ENCODE data around the gene ANO8.

Gene ANO8

DNA sequence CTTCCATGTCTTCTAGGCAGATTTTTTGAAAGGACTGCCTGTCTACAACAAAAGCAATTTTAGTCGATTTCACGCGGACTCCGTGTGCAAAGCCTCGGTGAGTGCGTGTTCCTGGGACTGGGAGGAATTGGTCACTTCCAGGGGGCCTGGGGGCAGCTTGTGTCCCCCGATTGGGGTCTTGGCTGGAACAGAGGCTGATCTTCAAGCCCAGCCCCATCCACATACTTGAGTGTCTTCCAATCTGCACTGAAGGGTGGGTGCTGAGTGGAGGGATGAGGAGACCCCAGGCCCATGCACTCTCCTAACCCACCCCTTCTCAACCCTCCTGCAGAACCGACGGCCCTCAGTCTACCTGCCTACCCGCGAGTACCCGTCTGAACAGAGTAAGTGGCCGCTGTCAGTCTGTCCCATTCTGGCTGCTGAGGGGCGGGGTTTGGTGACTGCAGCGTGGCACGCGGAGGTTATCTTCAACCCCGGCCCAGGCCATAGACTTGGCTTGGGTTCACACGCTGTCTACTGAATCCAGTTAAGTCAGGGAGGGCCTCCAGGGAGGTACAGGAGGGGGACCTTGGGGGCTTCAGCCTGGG, 20.6 kb downstream of the ANO8 start:
- DNase-seq (ENCODE audit: extremely low spot score, insufficient read length, low read depth) = no peak
- FAIRE-seq = no peak

GRCh38 chr19:17312189-17313113, 22.2 kb downstream of the ANO8 start:
- DNase-seq (ENCODE audit: extremely low spot score, insufficient read length, low read depth) = no peak
- no peak for FAIRE-seq

DNA sequence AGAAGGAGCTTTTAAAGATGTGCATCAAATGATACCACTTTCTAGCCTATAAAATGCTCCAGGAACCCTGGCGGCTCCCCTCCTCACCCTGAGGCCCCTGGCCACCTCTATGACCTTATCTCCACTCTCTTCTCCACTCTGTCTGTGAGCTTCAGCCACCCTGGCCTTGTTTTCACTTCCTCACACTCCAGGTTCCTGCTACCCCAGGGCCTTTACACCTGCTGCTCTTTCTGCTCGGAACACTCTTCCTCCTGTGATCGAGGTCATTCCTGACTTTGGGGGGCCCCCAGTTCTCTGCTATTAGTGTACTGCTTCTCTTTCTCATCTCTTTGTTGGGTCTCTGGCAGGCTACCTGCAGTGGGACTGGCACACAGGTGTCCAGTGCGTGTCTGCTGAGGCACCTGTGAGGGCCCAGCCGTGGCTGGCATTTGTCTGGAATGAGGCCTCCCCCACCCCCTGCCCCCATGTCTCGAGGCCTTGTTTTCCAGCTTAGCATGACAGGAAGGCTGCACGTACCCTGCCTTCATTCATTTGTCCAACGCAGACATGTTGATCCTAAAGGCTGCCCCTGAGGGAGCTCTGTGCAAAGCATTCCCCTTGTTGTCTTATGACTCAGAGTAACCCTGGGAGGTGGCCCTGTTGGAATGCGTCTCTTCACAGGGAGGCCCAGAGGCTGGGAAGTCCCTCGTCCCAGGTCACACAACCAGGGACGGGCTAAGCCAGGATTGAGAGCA, 23.0 kb downstream of the ANO8 start:
- FAIRE-seq = no peak
- DNase-seq (ENCODE audit: extremely low spot score, insufficient read length, low read depth) = no peak

DNA sequence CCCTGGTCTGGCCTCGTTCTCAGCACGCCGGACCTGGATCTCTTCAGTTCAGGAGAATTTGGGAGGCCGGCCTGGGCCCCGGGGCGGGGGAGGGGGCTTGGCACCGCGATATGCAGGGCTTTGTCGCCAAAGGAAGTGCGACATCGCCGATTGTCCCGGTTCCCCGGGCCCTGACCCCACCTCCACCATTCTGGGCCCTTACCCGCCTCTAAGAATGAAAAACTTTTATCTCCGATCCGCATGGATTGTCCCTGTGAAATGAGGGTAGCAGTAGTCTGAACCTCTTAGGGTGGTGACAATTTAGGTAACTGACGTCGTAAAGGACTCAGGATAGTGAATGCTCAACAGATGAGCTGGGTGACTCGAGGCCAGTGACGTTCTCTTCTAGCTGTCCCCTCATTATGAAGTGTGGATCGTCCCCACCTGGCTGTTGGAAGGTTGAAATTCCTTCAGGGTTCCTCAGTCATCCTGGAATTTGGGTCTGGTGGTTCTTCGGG, 24.6 kb downstream of the ANO8 start:
- FAIRE-seq (peak; percentile 38), DNase-seq (ENCODE audit: extremely low spot score, insufficient read length, low read depth) (no peak)

- peak; percentile 100 for FAIRE-seq
- peak; percentile 98 for DNase-seq (ENCODE audit: extremely low spot score, insufficient read length, low read depth)
Measured at GRCh38 chr19:17309198-17309964, 25.3 kb downstream of the ANO8 start, which contains the start of gene DDA1. Gene DDA1, plus strand, starts transcription at chr19:17309563. Its CDS starts 92 bp downstream, at chr19:17309655.

- DNase-seq (ENCODE audit: extremely low spot score, insufficient read length, low read depth) = no peak
Measured at GRCh38 chr19:17307876-17308377, 26.7 kb downstream of the ANO8 start.

GRCh38 chr19:17306285-17306714, 28.4 kb downstream of the ANO8 start:
- no peak for FAIRE-seq
- DNase-seq (ENCODE audit: extremely low spot score, insufficient read length, low read depth) = no peak

More at GRCh38 chr19:17307876-17308377, 26.7 kb downstream of the ANO8 start:
- FAIRE-seq = no peak

- DNase-seq (ENCODE audit: extremely low spot score, insufficient read length, low read depth) (peak; percentile 78), FAIRE-seq (peak; percentile 98)
Measured at GRCh38 chr19:17305517-17306284, 29.0 kb downstream of the ANO8 start, which contains the start of gene MRPL34. Gene MRPL34, plus strand, starts transcription at chr19:17305872. Its CDS starts 21 bp downstream, at chr19:17305893.

GRCh38 chr19:17305216-17305516, 29.5 kb downstream of the ANO8 start:
- DNase-seq (ENCODE audit: extremely low spot score, insufficient read length, low read depth) (no peak), FAIRE-seq (no peak)

- no peak for FAIRE-seq
Measured at GRCh38 chr19:17304386-17305215, 30.1 kb downstream of the ANO8 start.

DNA sequence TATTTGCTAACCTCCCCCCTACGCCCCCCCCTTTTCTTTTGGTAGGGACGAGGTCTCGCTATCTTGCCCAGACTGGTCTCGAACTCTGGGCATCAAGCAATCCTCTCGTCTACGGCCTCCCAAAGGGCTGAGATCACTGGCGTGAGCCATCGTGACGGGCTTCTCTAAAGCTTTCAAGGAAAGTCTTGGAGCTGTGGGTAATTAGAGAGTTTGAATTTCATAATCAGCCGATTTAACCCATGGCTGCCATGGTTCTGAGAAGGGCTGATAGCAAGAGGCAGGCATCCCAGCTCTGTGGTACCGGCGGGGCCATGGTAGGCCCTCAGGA, 30.8 kb downstream of the ANO8 start:
- FAIRE-seq = no peak
- no peak for DNase-seq (ENCODE audit: extremely low spot score, insufficient read length, low read depth)

More at GRCh38 chr19:17304386-17305215, 30.1 kb downstream of the ANO8 start:
- DNase-seq (ENCODE audit: extremely low spot score, insufficient read length, low read depth) = no peak

- DNase-seq (ENCODE audit: extremely low spot score, insufficient read length, low read depth) (peak; percentile 76), FAIRE-seq (peak; percentile 95)
Measured at GRCh38 chr19:17303167-17303939, 31.3 kb downstream of the ANO8 start, which contains the start of gene ABHD8. Gene ABHD8, minus strand, starts transcription at chr19:17303425. Its CDS starts 1,809 bp downstream, at chr19:17301616.

- DNase-seq (ENCODE audit: extremely low spot score, insufficient read length, low read depth) (no peak), FAIRE-seq (no peak)
Measured at GRCh38 chr19:17302391-17303166, 32.1 kb downstream of the ANO8 start.

GRCh38 chr19:17300992-17301619, 33.5 kb downstream of the ANO8 start:
- DNase-seq (ENCODE audit: extremely low spot score, insufficient read length, low read depth) = no peak
- FAIRE-seq = no peak

- no peak for DNase-seq (ENCODE audit: extremely low spot score, insufficient read length, low read depth)
- no peak for FAIRE-seq
Measured at GRCh38 chr19:17296976-17297375, 37.7 kb downstream of the ANO8 start.

DNA sequence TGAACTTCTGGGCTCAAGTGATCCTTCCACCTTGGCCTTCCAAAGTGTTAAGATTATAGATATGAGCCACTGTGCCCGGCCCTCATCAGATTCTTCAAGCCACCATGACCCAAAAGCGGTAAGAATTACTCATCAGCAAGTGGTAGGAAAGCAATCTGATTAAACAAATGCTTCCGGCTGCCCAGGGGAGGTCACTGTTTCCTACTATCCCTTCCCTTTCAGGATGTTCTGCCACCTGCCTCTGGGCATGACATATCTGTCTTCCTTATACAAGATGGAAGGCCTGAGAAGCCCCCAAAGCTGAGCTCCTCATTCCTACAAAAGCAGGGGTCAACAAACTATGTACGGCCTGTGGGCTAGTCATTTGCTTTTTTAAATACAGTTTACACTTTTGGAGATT, 38.4 kb downstream of the ANO8 start:
- DNase-seq (ENCODE audit: extremely low spot score, insufficient read length, low read depth) = no peak
- FAIRE-seq = no peak
